Prostate gland (tissue), 2 donors: ENCODE results near the gene PLPP1.

ENCODE experiments used
- CTCF ChIP-seq, 4 experiments: fragments of 200-600 bp in 2 of 4; fragments of 450-650 bp in 2 of 4; sonication (generic) in 2 of 4; IDR thresholded peaks; 1 replicate in 3 of 4; 2 replicates in 1 of 4; pipeline ENCODE4 v1.5.1; 2016 to 2019; ENCODE audit warnings: antibody characterized with exemption in 4 of 4, mild to moderate bottlenecking in 2 of 4, moderate library complexity in 2 of 4
- POLR2A ChIP-seq: fragments of 450-650 bp; IDR thresholded peaks from one replicate; pipeline ENCODE4 v1.6.1; 2016; ENCODE audit warnings: antibody characterized with exemption, mild to moderate bottlenecking
- POLR2AphosphoS5 ChIP-seq: sonication (generic); formaldehyde crosslinking; IDR thresholded peaks from one replicate; pipeline ENCODE4 v1.6.1; 2017; ENCODE audit warnings: antibody characterized with exemption

DNA sequence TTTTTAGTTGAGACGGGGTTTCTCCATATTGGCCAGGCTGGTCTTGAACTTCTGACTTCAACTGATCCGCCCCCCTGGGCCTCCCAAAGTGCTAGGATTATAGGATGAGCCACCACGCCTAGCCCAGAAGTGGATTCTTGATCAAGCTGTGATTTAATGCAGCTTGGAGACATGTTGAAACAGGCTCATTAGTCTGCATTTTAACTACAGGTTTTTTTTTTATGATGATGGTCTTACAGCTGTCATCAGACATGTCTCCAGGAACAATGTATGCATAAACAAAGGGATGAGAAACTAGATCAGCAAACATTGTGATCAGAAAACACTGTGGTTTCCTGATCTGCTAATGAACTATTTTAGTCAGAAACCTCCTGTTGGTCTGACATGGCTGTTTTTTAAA, 30.0 kb upstream of the PLPP1 start:
- TF ChIP-seq POLR2A = no peak
- no peak for TF ChIP-seq POLR2AphosphoS5
- TF ChIP-seq CTCF (IDR thresholded peaks at IDR 0.05) = no peak
